Tongue (tissue), 2 donors: ENCODE data around the gene COL6A3. TPM values are rescaled to one million over a fixed set of nuclear protein-coding genes. Genes with fewer than 3 reads are reported as not detected.
"Not testable (repeated sequence)": the region's sequence is repeated elsewhere in the genome, so short reads cannot be mapped to it uniquely, and the experiment has no call there.

Source experiments
- DNase-seq: peaks from one replicate; pipeline ENCODE4 v3.0.0-alpha.2; 2015
- total RNA-seq: library from RNA; depleted of rRNA; stranded (reverse); fragments of >200 nt; gene quantifications from one replicate; pipeline ENCODE4 v1.2.3, GENCODE V29; 2014

Gene COL6A3
- total RNA-seq, 1 donor from 2014 or later: 661 TPM

- DNase-seq: no peak
These were observed 29.8 kb downstream of the COL6A3 start for GRCh38 chr2:237383991-237384671.

- no peak for DNase-seq
These were observed 33.2 kb downstream of the COL6A3 start for GRCh38 chr2:237380768-237381167.

DNA sequence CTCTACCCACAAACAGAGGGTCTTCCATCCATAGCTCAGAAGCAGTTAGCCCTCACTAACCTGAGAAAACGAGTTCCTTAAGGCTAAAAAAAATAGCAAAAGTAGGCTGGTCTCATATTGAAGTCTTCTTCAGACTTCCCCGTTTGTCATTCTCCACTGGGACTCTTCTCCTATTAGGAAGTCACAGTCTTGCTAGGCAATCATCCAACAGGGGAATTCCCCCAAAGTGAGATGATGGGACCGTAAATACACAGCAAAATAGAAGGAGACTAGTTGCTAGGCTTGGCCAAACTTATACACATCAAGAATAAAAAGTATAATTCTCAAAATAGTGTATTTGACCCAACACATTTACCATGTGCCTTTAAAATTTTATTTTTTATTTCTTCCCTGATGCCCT, 34.3 kb downstream of the COL6A3 start:
- DNase-seq: no peak

- DNase-seq: no peak
These were observed 35.3 kb downstream of the COL6A3 start for GRCh38 chr2:237378650-237379049.

GRCh38 chr2:237374284-237375060, 39.5 kb downstream of the COL6A3 start:
- no peak for DNase-seq

DNA sequence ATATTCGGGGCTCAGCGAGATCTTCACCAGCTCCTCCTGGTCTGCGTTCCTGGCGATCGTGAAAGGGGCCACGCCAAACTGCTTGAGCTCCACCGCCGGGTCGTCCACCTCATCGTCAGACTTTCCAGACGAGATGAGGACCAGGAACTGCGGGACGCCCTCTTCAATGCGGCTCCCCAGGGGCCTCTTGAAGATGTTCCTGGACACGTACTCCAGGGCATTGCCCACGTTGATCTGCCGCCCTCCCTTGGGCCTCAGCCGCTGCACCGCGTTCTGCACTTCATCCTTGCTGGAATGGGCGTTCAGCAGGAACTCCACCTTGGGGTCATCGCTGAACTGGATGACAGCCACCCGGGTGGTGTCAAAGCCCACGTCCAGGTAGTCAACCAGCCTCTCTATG, 42.1 kb downstream of the COL6A3 start:
- DNase-seq: no peak

GRCh38 chr2:237365671-237366070, 48.3 kb downstream of the COL6A3 start:
- DNase-seq: no peak

GRCh38 chr2:237364655-237365054, 49.3 kb downstream of the COL6A3 start:
- no peak for DNase-seq

- peak; percentile 64 for DNase-seq
These were observed 52.6 kb downstream of the COL6A3 start for GRCh38 chr2:237361194-237362004.

DNA sequence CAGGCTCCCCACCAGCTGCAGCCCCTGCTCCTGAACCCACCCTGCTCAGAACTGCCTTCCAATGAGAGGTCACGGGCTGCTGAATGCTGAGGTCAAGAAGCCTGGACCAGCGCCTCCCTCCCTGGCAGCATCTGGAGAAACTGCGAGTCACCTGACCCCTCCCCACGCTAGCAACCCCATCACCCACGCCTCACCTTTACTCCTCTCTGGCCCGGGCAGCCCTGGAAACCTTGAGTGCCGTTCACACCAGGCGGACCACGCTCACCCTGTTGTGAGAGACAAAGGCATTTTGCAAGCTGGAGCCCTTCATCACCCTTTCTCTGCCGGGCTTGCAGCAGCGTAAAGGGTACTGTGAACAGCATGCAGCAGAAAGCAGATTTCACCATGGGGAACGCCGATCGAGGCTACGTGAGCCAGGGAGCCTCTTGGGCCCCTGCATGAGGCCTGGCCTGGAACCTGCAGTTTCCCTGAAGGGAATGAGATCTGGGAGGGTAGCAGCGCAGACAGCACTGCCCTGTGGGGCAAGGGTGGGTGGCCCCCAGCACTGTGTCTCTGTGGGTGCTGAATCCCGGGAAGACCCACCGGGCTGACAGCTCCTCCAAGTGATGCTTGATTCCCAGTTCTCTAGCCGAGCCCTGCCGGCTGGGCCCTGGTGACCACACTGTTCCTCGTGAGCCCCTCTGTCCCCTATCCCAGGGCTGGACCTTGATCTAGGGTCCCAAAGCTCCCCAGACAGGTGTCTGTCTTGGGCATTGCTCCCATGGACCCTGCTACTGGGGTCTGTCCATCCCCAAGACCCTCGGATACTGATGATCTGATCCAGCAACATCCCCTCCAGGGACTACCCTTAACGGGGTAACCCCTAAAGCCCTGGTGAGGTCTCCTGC, 53.8 kb downstream of the COL6A3 start:
- no peak for DNase-seq

DNA sequence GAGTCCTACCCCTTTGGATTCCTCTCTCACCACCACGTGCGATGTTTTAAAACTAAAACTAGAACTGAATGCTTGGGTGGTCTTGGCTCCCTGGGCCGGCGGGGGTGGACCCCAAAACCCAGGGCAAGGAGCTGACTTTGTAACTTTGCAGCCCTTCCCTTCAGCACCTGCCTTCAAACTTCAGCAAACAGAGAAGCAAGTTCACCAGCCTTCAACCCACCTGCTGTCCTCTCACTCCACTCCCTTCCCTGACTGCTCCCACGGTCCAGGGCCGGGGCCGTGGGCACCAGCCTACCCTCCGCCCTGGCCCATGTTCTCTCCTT, 54.5 kb downstream of the COL6A3 start:
- DNase-seq: peak; percentile 5

- DNase-seq: no peak
These were observed 55.0 kb downstream of the COL6A3 start for GRCh38 chr2:237358721-237359517.

GRCh38 chr2:237355701-237356100, 58.3 kb downstream of the COL6A3 start:
- DNase-seq: peak; percentile 41

DNA sequence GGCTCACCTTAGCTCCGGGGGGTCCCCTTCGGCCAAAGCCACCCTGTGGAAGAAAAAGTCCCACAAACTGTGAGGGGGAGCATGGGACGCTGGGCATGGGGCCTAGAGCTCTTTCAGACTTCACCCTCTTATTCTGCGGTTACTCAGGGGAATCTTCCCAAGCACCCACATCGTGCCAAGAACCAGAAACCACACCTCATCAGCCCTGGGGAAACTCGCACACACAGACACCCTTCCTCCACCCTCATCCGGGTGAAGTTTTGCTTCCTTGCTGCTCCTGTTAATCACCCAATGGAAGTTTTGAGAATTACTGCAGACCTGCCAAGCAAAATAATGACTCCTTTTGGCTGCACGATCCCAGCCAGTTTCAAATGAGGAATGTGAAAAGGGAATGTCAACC, 59.1 kb downstream of the COL6A3 start:
- DNase-seq: no peak

DNA sequence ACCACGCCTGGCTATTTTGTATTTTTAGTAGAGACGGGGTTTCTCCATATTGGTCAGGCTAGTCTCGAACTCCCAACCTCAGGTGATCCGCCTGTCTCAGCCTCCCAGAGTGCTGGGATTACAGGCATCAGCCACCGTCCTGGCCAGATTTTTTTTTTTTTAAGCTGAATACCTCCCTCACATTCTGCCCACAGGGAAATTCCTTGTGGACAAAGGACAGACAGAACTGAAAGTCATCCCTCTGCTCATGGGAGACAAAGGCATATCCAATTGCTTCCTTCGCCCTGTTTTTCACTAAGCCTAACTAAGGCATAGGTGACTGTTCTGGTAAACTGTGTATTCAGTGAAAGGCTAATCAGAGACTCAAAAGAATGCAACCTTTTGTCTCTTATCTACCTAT, 59.8 kb downstream of the COL6A3 start:
- DNase-seq: not testable (repeated sequence)

- peak; percentile 41 for DNase-seq
These were observed 60.7 kb downstream of the COL6A3 start for GRCh38 chr2:237353215-237353614.

GRCh38 chr2:237352279-237352845, 61.6 kb downstream of the COL6A3 start:
- peak; percentile 10 for DNase-seq

DNA sequence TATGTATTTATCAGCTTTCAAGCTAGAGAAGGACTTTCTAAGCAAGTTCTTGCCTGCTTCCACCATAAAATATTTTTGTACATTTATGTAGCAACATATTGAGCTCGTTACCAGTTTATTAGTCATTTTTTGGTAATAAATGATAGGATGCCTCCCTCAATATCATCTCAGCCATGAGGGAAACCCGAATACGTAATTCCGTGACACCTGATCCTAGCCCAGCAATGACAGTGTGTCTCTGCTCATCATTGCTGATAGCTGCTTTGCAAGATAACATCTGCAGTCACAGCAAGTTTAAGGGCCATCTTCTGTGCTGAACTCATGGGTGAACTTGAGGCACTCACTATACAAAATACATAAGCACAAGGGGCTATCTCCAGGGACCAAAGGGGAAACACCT, 62.2 kb downstream of the COL6A3 start:
- DNase-seq: no peak

DNA sequence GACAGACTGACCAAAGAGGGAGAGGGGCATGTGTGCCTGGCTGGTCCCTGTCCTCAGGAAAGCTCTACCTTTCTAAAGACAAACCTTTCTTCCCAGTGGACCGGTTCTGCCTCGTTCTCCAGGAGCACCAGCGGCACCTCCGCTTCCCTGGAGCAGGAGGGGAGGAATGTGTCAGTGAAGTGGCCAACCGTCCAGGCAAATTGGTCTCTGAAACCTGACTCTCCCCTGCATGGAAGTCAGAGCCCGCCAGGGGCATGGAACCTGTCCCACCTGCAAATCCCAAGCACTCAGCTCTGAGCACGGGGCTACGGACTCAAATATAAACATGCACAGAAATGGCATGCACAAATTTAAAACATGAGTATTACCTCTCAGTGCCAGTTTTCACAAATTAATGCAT, 62.9 kb downstream of the COL6A3 start:
- no peak for DNase-seq

- DNase-seq: no peak
These were observed 63.4 kb downstream of the COL6A3 start for GRCh38 chr2:237350597-237350996.

DNA sequence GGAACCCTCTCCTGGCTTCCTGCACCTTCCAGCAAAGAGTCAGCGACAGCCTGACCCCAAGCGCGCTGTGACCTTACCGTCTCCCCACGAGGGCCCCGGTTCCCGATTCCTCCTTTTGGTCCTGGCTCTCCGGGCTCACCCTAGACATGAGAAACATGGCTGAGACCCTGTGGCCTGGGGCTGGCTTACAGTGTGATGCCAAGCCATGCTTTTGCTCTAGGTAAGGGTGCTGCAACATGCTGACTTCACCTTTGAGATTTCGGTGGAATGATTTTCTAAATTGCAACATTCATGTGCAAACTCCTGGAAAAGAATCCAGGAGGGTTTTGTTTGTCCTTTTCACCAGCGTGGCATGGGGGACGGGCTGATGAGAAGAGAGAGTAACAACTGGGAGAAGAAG, 63.9 kb downstream of the COL6A3 start:
- DNase-seq: no peak
